GM10266 (cell line): Measurements from ENCODE around the gene TBC1D1.

ENCODE experiments used
- DNase-seq: peaks from one replicate; pipeline ENCODE4 v3.0.0; 2012; ENCODE audit errors: extremely low spot score
- CTCF ChIP-seq: IDR thresholded peaks from 2 replicates; pipeline ENCODE4 v1.5.1; 2012; ENCODE audit warnings: mild to moderate bottlenecking, low read depth; ENCODE audit not compliant: control insufficient read depth, insufficient read depth; ENCODE audit errors: missing control alignments

TBC1D1 gene

GRCh38 chr4:38111024-38111423, 220.1 kb downstream of the TBC1D1 start:
- TF ChIP-seq CTCF: no peak

GRCh38 chr4:38111717-38112116, 220.8 kb downstream of the TBC1D1 start:
- no peak for DNase-seq
- TF ChIP-seq CTCF: no peak

More at GRCh38 chr4:38111024-38111423, 220.1 kb downstream of the TBC1D1 start:
- DNase-seq: no peak

GRCh38 chr4:38113132-38113531, 222.2 kb downstream of the TBC1D1 start:
- no peak for DNase-seq
- no peak for TF ChIP-seq CTCF

- no peak for TF ChIP-seq CTCF
- no peak for DNase-seq
Observed at GRCh38 chr4:38113551-38113950, 222.7 kb downstream of the TBC1D1 start.

- no peak for DNase-seq
- no peak for TF ChIP-seq CTCF
Observed at GRCh38 chr4:38114386-38115150, 223.7 kb downstream of the TBC1D1 start.

GRCh38 chr4:38115601-38116000, 224.7 kb downstream of the TBC1D1 start:
- TF ChIP-seq CTCF: no peak
- DNase-seq: no peak

GRCh38 chr4:38117591-38117990, 226.7 kb downstream of the TBC1D1 start:
- DNase-seq: no peak
- no peak for TF ChIP-seq CTCF
